Stimulated activated CD8-positive, alpha-beta memory T cell treated with anti-CD3 and anti-CD28 coated beads, Interleukin-15, amount 100 ng/mL, for 1 hour (primary cell): ENCODE measurements around the gene RPE.

Source experiments
- DNase-seq: peaks from one replicate; pipeline ENCODE4 v3.0.0-alpha.2; 2020; ENCODE audit warnings: low read depth

The RPE gene

GRCh38 chr2:210002158-210003157, at the start of gene RPE:
RPE (plus strand) TSS chr2:210002638; CDS start chr2:210002662, 24 bp downstream.
- DNase-seq: peak; percentile 98

DNA sequence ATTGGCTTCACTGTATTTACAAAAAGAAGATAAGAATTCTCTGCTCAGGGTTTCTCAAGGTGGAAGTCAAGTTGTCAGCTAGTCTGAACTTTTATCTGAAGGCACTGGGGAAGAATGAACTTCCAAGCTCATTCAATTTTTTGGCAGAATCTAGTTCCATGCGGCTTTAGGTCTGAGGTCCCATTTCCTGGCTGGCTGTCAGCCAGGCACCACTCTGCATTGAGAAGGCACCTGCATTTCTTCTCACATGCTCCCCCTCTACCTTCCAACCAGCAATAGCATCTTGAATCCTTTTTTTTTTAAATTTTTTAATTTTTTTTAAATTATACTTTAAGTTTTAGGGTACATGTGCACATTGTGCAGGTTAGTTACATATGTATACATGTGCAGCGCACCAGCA, 46.2 kb upstream of the RPE start:
- DNase-seq: no peak

DNA sequence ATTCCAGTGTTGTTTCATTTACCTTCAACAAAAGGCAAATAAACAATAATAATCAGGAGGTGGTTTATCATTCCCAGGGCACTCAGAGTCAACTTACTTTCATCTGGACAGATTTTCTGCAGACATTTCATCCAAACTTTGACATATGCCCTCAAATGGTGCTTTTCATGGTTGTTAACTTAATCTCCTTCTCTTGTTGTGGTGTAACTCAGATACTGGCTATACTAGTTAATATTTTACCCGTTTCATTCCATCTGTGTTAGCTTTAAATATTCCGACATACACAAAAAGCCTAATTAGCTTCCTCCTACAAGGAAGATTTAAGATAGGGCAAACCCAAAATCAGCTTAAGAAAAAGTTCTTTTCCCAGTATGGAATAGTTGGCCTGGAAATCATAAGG, 44.4 kb upstream of the RPE start:
- DNase-seq: no peak

DNA sequence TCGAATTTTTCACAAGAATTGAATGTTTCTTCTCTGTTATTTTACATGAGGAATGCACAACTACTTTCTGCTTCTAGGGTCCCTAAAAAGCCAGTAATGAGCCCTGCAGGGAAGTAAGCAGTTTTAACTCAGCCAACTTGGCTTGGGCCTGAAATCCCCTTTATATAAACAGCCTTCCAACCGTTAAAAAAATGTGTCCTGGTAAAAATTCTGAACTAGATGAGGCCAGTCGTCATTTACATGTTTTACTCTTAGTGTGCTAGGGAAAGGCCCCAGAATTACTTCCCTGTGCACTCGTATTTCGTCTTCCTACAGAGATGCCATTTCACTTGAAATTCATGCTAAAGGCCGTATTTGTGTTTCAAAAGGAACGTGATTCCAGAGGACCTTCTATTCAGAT, 42.4 kb upstream of the RPE start:
- DNase-seq: no peak

DNA sequence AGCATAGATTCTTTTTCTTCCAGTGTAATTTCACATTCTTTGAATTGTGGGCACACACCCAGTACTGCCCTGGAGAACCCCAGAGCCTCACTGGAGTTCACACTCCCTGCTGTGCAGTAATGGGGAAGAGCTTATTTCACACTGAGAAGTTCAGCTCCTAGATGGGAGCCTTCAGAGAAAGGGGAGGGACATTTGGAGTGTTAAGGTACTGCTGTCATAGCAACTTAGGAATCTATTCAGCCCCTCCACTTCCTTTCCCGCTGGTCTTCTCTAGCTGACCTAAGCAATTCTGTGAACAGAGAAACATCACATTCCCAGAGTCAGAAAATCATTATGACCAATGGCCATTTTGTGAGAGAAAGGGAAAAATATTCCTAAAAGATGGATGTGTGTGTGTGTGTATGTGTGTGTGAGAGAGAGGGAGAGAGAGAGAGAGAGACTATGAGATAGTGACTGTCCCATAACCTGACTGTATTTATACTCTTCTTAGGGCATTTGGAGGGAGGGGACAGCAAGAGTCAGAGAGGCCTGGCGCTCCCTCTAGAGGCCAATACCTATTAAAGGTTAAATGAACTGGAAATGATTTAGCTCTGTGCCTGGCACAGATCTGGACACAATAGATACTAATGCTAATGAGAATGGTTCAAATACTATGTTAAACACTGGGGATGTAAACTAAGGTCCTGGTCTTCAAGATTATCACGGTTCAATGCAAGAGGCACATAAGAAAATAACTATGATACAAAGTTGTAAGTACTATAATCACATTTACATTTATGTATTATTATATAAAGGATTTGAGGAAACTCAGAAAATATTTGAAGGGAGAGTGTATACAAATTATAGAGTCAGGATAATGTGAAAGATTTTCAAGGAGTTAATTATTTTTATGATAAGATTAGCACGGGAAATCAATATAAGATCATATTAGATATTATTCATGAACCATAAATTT, 41.5 kb upstream of the RPE start:
- DNase-seq: no peak

- DNase-seq: no peak
These were observed 36.7 kb upstream of the RPE start for GRCh38 chr2:209965723-209966122.

- DNase-seq: no peak
These were observed 32.7 kb upstream of the RPE start for GRCh38 chr2:209969692-209970091.

GRCh38 chr2:209970271-209970670, 32.2 kb upstream of the RPE start:
- no peak for DNase-seq

GRCh38 chr2:209970711-209971110, 31.7 kb upstream of the RPE start:
- no peak for DNase-seq

DNA sequence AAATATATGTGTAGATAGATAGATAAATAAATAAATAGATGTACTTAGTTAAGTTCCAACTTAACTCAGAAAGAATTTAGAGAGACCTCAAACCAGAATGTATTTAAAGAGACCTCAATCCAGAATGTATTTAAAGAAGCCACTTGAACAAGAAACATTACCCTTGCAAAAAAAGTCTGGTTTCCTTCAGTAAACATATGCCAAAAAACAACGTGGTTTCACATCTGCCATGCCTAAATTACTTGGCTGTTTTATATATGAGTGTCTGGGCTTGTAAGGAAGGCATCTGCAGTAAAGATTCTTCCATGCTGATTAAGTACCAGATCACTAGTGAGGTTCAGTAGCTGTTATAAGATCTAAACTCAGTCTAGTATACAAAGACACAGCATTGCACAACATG, 29.1 kb upstream of the RPE start:
- no peak for DNase-seq

- DNase-seq: no peak
These were observed 27.9 kb upstream of the RPE start for GRCh38 chr2:209974576-209974975.

DNA sequence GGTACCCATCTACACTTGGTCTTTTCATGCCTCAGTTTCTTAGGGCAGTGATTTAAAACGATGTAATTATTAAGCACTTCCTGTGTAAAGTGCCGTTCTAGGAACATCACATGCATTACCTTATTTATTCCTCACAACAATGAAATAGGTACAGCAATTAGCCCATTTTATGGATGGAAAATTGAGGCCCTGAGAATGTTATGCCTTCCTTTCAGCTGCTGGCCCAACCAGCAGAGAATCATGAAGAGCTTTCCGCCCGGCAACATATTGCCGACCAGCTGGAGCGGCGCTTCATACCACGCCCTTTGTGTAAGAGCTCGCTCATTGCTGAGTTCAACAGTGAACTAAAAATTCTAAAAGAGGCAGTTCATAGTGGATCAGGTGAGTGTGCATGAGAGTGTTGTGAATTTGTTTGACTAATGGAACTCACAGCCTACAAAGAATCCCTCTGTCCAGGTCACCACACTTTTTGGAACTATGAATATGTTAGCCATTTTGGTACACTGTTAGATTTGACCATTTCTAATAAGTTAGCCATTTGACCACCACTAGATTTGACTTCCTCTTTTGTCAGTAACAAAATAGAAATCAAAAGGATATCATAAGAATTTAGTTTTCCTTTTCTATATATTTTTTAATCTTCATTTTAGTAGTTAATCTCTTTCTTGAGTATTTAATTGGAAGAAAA, 25.6 kb upstream of the RPE start:
- DNase-seq: no peak

- DNase-seq: no peak
These were observed 24.8 kb upstream of the RPE start for GRCh38 chr2:209977386-209978239.

DNA sequence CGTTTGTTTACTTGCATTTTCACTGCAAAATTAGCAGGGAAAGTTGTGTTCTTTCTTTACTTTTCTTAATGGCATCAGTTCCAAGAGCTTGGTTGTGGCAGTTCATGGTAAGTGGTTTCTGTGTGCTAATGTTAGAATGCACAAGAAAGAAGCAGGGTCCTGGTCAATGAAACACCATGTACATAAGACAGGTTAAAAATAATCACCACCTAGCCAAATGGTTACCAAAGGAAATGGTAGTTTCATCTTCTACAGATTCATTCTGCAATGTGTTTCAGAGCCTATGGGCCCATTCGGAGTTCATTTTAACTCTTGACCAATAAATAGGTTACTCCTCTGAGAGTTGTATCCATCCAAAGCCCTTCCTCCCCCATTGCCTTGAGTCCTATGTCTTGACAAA, 18.1 kb upstream of the RPE start:
- DNase-seq: no peak

- no peak for DNase-seq
These were observed 16.6 kb upstream of the RPE start for GRCh38 chr2:209985874-209986273.

GRCh38 chr2:209986415-209986814, 16.0 kb upstream of the RPE start:
- no peak for DNase-seq

GRCh38 chr2:209988010-209988409, 14.4 kb upstream of the RPE start:
- no peak for DNase-seq

DNA sequence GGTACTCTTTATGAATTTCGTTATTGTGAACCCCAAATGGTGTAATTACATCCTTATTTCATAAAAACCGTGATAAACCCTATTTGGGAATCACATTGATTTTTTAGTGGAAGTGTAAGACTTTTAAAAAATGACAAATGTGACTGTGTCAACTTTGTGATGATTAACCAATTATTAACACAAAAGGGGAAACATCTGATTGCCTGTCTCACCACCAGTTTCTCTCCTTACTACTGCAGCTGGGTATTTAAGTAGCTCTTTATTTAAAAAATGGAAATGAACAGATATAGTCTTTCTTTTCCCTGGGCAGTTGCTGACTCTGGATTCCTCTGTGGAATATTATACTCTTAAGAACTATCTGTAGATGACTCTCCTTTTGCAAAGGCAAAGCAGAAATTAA, 11.6 kb upstream of the RPE start:
- no peak for DNase-seq

- DNase-seq: no peak
These were observed 8.5 kb upstream of the RPE start for GRCh38 chr2:209993968-209994367.

GRCh38 chr2:209998596-209998995, 3.8 kb upstream of the RPE start:
- DNase-seq: no peak
